Stimulated activated CD4-positive, alpha-beta T cell treated with anti-CD3 and anti-CD28 coated beads, Interleukin-1b, Interleukin-23, amount 100 ng/mL, for 1 hour (primary cell): Measurements from ENCODE around the gene ANKRD63.

Experiments
- DNase-seq, 2 donors: peaks; one replicate each; pipeline ENCODE4 v3.0.0-alpha.2; 2020; ENCODE audit warnings: low read depth in 2 of 2

Gene ANKRD63

DNA sequence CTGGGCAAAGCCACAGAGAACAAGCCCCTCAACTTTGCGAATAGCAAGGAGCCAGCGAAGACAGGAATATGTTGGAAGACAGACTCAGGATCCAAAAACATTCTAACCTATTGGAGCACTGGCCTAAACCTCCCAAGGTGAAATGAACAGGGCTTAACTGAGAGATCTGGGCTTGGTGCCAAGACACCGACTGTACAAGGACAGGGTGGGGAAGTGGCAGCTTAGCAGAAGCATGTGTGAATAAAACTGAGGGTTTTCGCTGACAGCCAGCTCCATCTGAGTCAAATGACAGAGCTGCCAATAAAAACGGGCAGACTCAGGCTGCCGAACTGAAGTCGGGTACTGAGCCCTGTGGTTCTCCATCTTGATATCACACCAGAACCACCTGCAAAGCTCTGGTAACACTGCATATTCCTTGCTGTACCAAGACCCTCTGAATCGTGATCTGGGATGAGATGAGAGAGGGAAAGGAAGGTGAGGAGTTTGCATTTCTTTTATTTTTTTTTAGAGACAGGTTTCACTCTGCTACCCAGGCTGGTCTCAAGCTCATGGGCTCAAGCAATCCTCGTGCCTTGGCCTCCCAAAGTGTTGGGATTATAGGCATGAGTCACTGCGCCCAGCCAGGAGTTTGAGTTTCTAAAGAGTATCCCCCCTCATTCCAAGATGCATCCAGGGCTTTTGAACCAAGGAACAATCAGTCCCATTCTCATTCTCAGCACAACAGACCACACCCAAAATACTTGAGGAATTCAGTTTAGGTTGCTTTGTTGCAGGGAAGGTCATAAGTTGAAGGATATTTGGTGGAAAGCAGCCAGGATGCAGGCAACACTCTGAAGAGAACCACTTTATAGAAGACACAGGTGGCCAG is 30.9 kb upstream of the ANKRD63 start:
- DNase-seq, result no peak

DNA sequence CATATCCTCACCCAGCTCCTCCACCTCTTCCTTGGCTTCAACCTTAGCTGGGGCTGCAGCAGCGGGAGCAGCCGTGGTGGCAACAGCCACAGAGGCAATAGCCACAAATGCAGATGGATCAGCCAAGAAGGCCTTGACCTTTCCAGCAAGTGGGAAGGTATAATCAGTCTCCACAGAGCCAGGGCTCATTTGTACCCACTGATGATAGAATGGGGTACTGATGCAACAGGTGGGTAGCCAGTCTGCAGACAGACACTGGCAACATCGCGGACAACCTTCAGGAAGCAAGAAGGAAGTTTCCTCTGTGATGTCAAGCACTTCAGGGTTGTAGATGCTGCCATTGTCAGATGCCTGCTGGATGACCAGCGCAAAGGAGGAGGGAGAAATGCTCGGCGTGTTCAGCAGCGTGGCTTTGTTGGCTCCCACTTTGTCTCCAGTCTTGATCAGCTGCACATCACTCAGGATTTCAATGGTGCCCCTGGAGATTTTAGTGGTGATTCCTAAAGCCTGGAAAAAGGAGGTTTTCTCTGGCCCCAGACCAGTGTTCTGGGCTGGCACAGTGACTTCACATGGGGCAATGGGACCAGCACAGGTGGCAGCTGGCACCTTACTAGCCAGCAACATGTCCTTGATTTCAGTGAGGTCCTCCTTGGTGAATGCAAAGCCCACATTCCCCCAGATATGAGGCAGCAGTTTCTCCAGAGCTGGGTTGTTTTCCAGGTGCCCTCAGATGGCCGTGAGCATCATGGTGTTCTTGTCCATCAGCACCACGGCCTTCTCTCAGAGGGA is 29.7 kb upstream of the ANKRD63 start:
- no peak for DNase-seq

DNA sequence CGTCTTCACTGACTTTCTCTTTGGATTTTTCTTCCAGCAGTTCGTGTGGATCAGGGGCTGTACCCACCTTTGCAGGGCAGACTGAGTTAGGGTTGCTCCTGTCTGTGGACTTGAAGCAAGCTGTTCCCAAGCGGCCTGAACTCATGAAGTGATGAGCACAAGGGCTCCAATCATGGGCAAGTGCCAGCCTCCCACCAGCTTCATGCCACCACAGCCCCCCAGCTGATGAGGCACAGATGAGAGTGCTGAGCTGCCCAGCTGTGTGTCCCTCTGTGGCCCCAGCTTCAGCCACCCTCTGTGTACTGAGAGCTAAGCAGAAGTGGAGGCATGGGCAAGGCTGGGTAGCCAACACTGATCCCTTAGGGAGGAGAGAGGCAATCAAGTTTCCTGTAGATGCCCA is 28.1 kb upstream of the ANKRD63 start:
- DNase-seq, result no peak

DNA sequence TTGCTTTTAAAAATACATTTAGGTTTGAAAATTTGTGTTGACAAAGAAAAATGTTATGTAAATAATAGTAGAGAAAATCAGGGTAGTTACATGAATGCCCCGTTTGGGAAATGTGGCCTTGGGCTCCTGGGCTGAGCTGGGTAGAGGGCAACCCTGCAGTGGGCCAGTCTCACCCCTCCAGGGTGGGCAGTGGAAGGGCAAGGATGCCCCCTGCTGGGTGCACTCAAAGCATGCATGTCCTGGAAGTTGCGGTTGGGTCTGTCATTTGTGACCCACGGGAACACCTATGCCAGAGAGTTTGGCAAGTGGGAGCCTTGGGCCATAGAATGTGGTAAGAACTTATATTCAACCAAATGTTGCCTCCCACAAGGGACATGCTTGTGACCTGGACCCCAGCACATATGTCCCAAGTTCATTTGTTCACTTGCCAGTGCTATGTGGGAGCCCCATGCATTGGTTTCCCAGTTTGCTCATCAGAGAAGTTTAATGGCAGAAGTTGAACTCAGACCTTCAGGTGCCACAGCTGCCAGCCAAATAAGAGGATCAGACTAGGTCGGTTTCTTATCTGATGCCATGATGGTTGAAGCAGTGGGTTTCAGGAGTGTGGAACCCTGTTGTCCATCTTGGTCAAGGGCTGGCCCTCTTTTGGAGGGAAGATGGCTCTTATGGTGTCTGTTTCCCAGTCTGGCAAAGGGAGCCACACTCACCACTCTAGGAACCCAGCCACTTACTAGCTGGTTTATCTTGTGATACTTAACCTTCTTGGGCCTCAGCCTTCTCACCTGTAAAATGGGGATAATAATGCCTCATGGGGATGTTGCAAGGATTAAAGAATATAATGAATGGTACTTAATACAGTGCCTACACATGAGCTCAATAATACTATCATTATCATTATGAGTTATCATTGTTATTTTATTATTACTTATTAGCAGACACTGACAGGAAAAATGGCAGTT is 27.4 kb upstream of the ANKRD63 start:
- no peak for DNase-seq

DNA sequence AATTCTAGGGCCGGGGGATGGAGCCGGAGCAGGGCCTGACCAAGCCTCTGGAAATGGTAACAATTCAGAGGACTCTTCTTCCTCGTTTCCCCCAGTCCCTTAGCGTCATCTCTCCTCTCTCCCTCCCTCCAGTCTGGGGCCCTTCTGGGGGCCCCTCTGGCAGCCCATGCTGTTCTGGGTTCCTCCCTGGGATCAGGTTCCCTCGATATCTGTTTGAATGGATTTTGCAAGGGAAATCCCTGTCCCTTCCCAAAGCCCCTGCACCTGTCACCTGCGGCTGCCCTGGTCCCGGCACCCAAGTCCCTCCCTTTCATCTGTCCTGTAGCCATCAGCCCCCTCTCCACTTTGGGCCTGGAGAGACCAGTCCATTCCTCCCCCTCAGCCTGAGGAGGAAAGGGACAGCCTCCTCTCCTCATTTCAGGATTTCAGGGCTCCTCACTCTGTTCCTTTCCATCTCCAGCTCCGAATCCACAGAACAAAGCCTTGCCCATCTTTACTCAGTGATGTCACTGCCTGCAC is 26.5 kb upstream of the ANKRD63 start:
- DNase-seq, result no peak

DNA sequence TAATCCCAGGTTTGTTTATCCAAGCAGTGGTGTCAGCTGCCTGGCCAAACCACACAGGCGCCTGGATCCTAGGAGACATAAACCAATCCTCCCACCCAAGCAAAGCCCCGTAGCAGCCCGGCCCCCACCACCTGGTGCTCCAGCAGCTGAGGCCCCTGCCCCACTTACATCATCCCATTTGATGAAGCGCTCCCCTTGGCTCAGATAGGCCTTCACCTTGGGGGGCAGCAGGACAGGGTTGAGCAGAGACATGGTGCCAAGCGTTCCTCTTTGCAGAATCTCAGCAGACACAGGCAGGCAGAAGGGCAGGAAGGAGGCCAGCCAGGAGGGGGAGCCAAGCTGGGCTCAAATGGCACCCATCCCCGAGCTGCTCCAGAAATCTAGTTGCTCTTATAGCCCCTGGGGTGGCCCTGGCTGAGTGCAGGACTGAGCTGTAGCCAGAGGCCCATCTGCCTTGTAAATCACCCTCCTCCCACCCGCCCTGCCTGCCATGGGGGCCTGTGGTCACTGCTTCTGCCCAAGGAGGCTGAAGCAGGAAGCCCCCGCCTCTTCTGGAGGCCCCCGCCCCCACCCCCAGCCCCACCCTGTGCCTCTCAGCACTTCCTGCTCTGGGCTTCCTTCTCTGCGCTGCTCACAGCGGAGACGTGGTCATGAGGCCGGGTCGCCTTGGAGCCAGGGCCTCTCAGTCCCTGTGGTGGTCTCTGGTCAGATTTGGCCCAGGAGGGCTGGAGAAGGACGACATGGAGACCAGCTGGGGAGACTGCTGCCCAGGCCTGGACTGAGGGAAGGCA is 24.8 kb upstream of the ANKRD63 start, which contains the start of gene PLCB2:
TSS of gene PLCB2 (minus strand) at position 515 of the 791 bp plus-strand sequence. CDS start at position 252, 263 bp downstream.
- peak in 1 of 2 donors; percentile 25 for DNase-seq

DNA sequence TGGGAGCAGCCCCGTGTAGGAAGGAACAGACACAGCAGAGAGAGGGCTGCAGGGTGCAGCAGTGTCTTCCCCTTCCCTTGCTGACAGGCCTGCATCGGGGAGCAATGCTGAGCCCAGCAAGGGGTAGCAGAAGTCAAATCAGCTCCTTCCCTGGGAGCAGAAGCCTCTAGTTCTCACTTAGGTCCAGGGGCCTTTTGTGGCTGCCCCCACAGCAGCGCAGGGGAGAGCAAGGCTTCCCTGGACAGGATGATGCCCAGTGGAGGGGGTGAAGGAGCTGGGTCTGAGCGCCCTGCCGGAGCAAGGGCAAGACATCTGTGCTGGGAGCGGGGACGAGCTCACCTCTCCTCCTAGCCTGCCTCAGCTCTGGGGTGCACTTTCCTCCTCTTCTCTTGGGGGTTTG is 24.0 kb upstream of the ANKRD63 start:
- no peak for DNase-seq

DNA sequence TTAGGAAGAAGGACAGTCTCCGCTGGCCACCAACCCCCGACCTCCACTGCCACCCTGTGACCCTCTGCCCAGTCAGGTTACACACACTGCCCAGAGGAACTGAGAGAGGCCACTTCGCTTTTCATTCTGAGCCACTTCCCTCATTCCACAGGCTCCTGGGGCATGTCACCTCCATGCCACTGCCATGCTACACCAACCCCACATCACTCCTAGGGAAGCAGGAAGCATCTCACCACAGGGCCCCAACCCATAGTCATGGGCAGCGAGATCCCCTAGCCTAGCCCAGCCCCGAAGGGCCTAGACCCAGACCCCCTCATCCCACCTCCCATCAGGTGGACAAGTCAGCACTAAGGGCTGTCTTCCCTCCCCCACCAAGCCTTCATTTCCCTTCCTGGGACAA is 23.5 kb upstream of the ANKRD63 start:
- no peak for DNase-seq

DNA sequence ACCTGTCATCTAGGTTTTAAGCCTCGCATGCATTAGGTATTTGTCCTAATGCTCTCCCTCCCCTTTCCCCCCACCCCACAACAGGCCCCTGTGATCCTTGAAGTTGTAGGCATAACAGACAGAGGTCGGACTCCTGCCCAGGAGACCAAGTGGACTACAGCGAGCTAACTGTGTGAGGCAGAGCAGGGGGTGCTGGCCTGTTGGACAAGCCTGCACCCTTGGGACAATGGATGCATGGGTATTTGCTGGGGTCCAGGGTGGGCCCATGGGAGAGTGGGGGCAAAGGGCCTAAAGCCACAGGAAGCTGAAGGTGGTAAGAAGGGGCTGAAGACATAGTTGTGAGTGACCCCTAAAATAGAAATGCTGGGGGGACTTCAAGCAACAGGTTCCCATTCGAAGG is 22.4 kb upstream of the ANKRD63 start:
- no peak for DNase-seq

DNA sequence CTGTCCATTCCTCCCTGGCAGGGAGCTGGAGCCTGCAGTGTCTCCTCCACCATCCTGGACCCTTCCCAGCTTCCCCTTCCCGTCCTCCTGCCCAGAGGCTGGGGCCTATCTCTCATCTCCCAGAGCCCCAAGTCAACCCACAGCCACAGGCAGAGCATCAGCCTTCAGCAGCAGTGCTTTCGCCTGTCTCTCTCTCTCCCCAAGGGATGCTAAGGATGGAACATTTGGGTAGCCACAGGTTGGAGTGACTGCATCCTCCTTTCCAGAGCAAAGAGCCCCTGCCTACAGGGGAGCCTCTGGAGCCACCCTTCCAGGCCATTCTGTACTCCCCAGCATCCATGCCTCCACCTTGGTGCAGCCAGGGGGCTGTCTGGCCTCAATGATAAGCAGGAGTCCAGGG is 20.7 kb upstream of the ANKRD63 start:
- no peak for DNase-seq

DNA sequence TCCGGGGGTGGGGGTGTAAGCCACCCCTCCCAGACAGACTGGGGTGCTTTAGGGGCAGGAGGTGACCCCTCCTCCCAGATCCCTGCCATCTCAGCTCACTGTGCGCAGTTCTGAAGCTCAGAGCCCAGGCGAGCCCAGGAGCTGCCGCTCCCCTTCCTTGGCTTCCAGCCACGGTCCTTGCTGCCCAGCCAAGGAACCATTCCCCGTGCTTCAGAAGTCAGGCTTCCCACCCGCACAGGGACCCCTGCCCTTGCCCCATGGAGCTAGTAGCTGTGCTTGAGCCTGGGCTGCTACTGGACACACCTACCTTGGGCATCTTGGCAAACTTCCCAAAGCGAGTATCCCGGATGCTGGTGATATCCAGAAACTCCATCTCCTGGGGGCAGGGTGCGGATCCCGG is 20.1 kb upstream of the ANKRD63 start:
- DNase-seq, result no peak

DNA sequence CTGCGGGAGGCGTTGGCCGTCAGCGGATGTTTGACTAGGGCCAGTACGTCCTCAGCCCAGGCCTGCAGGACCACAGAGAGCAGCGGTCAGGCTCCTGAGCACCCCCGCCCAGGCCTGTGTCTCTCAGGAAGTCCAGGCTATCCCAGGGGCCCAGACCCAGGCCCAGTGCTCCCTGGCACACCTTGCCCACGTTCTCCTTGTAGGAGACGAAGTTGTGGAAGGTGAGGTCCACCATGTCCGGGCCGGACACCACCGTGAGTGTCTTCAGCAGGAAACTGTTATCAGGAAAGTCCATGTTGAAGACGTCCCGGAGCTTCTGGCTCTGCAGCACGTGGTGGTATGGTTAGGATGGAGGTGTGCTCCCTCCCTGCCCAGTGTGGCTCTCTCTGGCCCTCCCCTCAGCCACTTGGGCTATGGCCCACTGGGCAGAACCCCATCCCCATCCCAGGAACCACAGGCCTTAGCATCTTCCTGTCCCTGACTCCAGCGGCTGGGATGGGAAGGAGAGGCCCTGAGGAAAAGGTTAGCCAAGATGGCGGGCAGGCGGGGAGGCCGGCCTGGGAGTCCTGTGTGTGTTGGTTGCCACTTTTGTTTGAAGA is 19.5 kb upstream of the ANKRD63 start:
- no peak for DNase-seq

DNA sequence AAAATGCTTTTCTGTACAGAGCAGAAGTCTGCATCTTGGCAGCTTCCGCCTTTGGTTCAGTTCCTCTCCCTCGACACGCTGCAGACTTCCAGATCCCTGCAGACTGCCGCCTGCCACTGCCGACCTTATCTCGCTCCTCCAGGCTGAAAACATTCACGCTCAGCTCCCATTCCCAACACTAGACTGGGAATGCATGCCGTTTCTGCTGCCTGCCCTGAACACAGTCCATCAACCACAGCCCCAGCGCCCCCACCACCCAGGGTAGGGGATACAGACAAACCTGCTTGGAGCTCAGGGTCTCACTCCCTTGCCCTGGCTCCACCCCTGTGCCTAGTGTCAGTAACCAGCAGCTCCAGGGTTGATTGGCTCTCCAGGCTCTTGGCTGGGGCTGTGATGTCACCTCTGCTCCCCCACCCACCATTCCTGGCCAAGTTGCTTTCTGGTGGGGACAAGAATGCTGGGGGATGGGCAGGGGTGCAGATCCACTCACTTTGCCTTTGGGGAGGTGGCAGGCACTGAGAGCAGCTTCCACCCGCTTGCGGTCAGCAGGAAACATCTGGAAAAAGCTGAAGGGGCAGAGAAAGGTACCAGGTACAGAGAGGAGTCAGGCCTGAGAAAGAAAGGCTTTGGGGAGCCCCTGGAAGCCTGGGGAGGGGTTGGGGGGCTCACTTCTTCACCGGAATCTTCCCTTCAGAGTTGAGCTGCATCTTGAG is 18.8 kb upstream of the ANKRD63 start:
- DNase-seq, result no peak

DNA sequence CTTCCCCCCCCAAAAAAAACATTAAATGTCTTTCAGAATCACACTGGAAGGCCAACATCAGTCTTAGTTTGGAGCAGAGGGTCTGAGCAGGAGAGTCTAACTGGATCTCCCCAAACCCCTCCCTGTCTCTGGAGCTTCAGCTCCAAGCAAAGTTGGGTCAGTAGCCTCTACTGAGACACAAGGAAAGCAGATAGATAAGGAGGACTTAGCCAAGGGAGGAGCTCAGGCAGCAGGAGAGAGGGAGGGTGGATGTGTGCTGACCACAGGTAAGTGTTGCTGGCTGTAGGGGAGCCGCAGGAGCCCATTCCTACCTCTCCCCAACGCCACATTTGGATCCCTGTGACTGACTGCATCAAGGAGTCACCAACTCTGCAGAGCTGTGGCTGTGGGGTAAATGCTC is 17.9 kb upstream of the ANKRD63 start:
- DNase-seq, result no peak

DNA sequence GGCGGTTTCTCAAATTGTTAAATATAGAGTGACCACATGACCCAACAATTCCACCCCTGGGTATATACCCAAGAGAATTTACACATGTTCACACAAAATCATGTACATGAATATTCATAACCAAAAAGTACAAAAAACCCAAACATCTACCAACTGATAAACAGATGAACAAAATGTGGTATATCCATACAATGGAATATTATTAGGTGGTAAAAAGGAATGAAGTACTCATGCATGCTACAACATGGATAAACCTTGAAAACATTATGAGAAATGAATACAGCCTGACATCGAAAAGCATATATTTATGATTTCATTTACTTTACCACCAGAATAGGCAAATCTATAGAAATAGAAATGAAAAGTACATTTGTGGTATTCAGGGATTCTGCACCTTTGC is 17.5 kb upstream of the ANKRD63 start:
- DNase-seq, result no peak

DNA sequence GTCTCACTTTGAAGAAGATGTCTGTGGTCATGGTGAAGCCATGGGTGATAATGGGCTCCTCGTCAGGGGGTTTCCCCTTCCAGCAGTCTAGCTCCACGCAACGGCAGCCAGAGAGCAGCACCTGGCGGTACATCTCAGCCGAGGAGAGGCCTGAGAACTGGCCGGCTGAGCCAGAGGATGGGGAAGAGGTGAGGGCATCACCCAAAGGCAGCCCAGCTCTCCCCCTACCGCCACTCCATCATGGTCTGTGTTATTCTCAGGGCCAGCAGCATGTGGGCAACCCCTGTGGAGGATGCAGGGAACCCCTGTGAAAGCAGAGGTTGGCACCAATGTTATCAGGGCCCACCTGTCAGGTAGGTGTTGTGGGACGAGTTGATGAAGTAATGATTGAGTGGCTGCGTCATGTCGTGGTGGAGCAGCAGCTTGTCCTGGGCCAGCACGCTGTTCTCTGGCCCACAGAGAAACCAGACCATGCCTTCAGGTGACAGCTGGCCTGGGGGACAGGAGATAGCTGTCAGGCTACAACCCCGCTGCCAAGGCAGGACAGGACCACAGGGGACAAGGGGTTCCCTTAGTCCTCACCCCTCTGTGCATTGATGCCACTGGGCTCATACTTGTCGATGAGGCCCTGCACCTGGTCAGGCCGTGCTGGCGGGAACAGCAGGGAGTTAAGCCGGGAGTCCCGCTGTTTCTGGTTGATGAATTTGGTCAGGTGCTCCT is 15.5 kb upstream of the ANKRD63 start:
- DNase-seq, result no peak

DNA sequence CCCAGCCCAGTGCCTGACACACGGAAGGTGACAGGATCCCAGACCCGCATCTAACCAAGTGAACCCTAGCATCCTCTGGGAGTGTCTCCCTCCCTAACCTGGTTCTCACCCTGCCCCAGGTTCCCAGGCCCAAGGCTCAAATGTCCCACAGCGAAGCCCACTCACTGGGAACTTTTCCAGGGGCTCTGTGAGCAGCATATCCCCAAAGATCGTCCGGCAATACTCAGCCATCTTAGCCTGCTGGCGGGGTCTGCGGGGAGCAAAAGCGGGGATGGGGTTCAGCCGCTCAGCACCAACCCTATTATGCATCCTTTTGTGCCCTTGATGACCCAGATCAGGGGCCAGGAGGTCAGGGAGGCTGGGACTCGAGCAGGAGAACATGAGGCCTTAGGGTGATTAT is 14.5 kb upstream of the ANKRD63 start:
- DNase-seq, result no peak

DNA sequence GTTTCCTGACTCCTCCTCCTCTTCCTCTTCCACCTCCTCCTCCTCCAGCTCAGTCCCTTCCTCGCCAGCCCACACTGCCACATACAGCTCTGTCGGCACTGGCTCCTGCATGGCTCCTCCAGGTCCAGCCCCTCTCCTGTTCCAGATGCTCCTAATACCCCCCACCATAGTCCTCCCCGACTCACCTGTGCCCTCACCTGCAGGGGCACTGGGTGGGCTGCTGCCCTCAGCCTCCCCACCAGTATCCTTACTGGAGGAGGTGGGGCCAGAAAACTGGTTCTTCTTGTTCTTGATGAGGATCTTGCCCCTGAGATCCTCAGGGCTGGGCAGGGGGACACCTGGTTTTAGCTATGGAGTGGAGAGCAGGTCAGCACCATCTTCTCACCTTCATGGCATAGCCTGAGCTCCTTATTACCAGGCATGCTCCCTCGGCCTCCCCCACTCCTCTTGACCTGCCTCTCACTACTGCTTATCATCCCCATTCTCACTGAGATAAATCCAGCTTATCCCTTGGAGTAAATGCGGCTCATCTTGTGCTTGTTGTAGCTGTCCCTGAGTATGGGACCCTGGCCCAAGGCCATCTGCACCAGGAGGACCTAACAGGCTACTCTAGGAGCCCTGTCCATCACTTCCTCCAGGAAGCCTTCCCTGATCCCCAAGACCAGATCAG is 13.8 kb upstream of the ANKRD63 start:
- DNase-seq, result no peak
